ENCODE measurements around the gene MGAT4A. TPM values are rescaled to one million over a fixed set of nuclear protein-coding genes. Genes with fewer than 3 reads are reported as not detected.
A peak's percentile ranks its signal among the peaks of the same experiment; 100 is the strongest.

The MGAT4A gene
- total RNA-seq, 2 experiments from 2014 or later, result 200 to 204 TPM

DNA sequence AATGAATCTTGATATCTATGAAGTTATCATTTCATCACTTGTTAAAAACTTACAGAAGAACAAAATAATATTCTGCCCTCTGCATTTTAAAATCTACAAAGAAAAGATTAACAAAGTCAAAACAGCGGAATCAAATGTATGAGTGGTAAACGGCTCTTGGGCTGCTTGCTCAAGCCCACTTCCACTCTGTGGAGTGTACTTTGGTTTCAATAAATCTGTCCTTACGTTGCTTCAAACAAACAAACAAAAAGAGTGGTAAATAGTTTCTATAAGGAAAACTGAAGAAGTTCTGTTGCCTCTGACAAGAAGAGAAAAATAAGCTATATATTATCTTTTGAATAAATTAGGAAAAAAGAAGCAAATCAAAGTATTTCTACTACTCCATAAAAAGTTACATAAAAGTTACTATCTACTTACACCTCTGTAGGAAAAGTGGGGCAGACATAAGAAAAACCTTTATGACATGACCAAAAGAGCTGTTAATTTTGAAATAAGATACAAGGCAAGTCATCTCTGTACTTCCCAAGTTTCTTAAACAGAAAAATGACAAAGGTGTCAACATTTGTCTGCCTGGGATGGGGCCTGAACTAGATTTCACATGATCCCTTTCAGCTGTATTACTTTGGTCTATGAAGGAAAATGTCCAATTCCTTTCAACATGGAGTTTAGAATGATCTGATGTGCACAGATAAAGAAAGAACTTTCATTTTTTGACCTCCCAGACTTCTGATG is 56.5 kb downstream of the MGAT4A start:
- H3K27ac Mint-ChIP-seq, result peak overlapping the region; percentile 79
- POLR2A ChIA-PET, result interaction anchor here (1.4 to 4.5 kb wide), 4 partner anchors 10 to 25 kb away, joined by 3 to 17 read pairs (median 12); no protein-coding TSS in a partner anchor
- no peak for DNase-seq
- Histone ChIP-seq H3K4me1 (ENCODE audit: insufficient read depth, low read length) (peaks cover 4% of the 10 kb centered on the region), H3K9me3 (ENCODE audit: control insufficient read depth in 1 of 2, insufficient read depth in 1 of 2, low read length in 2 of 2) (no peaks in the 10 kb centered on the region), H3K36me3 (ENCODE audit: insufficient read depth, low read length) (peaks cover 79% of the 10 kb centered on the region), H3K27ac (ENCODE audit: low read depth in 1 of 2, low read length in 2 of 2) (no peak overlapping the region), H3K27me3 (ENCODE audit: control insufficient read depth in 1 of 2, insufficient read depth in 2 of 2, low read length in 2 of 2) (no peaks in the 10 kb centered on the region), H3K4me3 (ENCODE audit: low read length) (no peak overlapping the region)
- H3K9me3 Mint-ChIP-seq, result no peaks in the 10 kb centered on the region
- no peaks in the 10 kb centered on the region for H3K27me3 Mint-ChIP-seq
- ATAC-seq (ENCODE audit: poor library complexity), result no peak
- peaks cover 62% of the 10 kb centered on the region for H3K4me1 Mint-ChIP-seq (ENCODE audit: low read depth)
- TF ChIP-seq, protein P1, sequence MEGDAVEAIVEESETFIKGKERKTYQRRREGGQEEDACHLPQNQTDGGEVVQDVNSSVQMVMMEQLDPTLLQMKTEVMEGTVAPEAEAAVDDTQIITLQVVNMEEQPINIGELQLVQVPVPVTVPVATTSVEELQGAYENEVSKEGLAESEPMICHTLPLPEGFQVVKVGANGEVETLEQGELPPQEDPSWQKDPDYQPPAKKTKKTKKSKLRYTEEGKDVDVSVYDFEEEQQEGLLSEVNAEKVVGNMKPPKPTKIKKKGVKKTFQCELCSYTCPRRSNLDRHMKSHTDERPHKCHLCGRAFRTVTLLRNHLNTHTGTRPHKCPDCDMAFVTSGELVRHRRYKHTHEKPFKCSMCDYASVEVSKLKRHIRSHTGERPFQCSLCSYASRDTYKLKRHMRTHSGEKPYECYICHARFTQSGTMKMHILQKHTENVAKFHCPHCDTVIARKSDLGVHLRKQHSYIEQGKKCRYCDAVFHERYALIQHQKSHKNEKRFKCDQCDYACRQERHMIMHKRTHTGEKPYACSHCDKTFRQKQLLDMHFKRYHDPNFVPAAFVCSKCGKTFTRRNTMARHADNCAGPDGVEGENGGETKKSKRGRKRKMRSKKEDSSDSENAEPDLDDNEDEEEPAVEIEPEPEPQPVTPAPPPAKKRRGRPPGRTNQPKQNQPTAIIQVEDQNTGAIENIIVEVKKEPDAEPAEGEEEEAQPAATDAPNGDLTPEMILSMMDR (IDR thresholded peaks at IDR 0.05), result no peak
- peaks cover 93% of the 10 kb centered on the region for H3K36me3 Mint-ChIP-seq (ENCODE audit: low read depth)
- H3K4me3 Mint-ChIP-seq, result no peak overlapping the region
- CTCF ChIA-PET, result interaction anchor here (0.6 to 5.3 kb wide), 9 partner anchors 10 to 78 kb away, joined by 3 to 16 read pairs (median 3); no protein-coding TSS in a partner anchor
- intact Hi-C loops (cut with DNase I, micrococcal nuclease), result loop anchor here in 1 of 2 experiments (5.0 kb wide), 1 partner anchor 38 kb away; no protein-coding TSS in a partner anchor

DNA sequence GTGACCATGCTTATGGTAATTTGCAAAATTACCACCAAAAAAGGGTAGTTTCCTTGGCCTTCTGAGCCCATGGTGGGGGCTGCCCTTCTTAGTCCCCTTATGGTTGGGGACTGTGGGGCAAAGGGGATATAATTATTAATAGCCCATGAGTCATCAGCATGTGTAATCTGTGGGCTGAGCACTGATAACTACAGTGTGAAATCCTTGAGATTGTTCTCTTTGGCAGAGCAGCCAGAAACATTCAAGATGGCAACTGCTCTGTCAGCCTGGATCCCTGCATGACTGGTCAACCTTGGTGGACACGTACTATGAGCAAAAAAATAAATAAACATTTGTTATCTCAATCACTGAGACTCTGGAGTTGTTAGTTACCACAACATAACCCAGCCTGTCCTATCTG is 61.3 kb downstream of the MGAT4A start:
- POLR2A ChIA-PET, result no interaction called here
- H3K9me3 Mint-ChIP-seq, result peaks cover 4% of the 10 kb centered on the region
- H3K4me1 ChIP-seq (ENCODE audit: insufficient read depth, low read length), result peaks cover 22% of the 10 kb centered on the region
- peaks cover 64% of the 10 kb centered on the region for H3K4me1 Mint-ChIP-seq (ENCODE audit: low read depth)
- H3K27ac ChIP-seq (ENCODE audit: low read depth in 1 of 2, low read length in 2 of 2), result no peak overlapping the region
- ATAC-seq (ENCODE audit: poor library complexity) (no peak), DNase-seq (no peak)
- H3K36me3 ChIP-seq (ENCODE audit: insufficient read depth, low read length), result peaks cover 82% of the 10 kb centered on the region
- H3K9me3 ChIP-seq (ENCODE audit: control insufficient read depth in 1 of 2, insufficient read depth in 1 of 2, low read length in 2 of 2), result peaks cover 0 to 11% of the 10 kb centered on the region in 2 experiments
- no peaks in the 10 kb centered on the region for H3K27me3 Mint-ChIP-seq
- intact Hi-C loops (cut with DNase I, micrococcal nuclease), result loop anchor here in 1 of 2 experiments (5.0 kb wide), 1 partner anchor 43 kb away; no protein-coding TSS in a partner anchor
- TF ChIP-seq, protein P1 (IDR thresholded peaks at IDR 0.05), result no peak
- H3K4me3 Mint-ChIP-seq, result no peak overlapping the region
- H3K36me3 Mint-ChIP-seq (ENCODE audit: low read depth), result peaks cover 94% of the 10 kb centered on the region
- no peaks in the 10 kb centered on the region for H3K27me3 ChIP-seq (ENCODE audit: control insufficient read depth in 1 of 2, insufficient read depth in 2 of 2, low read length in 2 of 2)
- H3K4me3 ChIP-seq (ENCODE audit: low read length), result no peak overlapping the region
- peak overlapping the region; percentile 92 for H3K27ac Mint-ChIP-seq
- CTCF ChIA-PET, result interaction anchor here (1.1 kb wide), 1 partner anchor 22 kb away, joined by 3 read pairs; no protein-coding TSS in a partner anchor

DNA sequence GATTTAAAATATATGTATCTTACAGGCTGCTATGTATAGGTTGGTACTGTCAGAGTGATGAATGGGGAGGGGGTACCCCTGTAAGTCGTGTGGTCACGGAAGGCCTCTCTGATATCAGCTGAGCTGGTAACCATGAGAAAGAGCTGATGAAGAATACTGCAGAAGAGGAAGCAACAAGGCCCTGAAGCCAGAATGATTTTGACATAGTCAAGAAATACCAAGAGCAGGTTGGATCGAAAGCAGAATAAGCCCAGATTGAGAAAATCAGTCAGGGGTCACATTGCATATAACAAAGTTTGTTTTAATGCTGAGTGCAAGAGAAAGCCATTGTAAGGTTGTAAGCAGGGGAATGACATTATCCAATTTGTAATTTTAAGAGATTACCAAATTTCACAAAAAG is 65.3 kb downstream of the MGAT4A start:
- no peak for ATAC-seq (ENCODE audit: poor library complexity)
- intact Hi-C loops (cut with DNase I, micrococcal nuclease), result loop anchor here in 1 of 2 experiments (2.0 kb wide), 1 partner anchor 17 kb away; no protein-coding TSS in a partner anchor
- peak overlapping the region; percentile 8 for H3K4me3 Mint-ChIP-seq
- POLR2A ChIA-PET, result interaction anchor here (1.0 kb wide), 1 partner anchor 75 kb away, joined by 3 read pairs; no protein-coding TSS in a partner anchor
- H3K9me3 Mint-ChIP-seq, result peaks cover 4% of the 10 kb centered on the region
- no peak for DNase-seq
- CTCF ChIA-PET, result no interaction called here
- no peaks in the 10 kb centered on the region for H3K27me3 ChIP-seq (ENCODE audit: control insufficient read depth in 1 of 2, insufficient read depth in 2 of 2, low read length in 2 of 2)
- TF ChIP-seq, protein P1 (IDR thresholded peaks at IDR 0.05), result no peak
- H3K4me3 ChIP-seq (ENCODE audit: low read length), result no peak overlapping the region
- peak overlapping the region; percentile 1 to 19 for H3K27ac ChIP-seq (ENCODE audit: low read depth in 1 of 2, low read length in 2 of 2)
- peaks cover 81% of the 10 kb centered on the region for H3K36me3 Mint-ChIP-seq (ENCODE audit: low read depth)
- H3K4me1 Mint-ChIP-seq (ENCODE audit: low read depth), result peaks cover 68% of the 10 kb centered on the region
- H3K27me3 Mint-ChIP-seq, result no peaks in the 10 kb centered on the region
- peaks cover 0 to 11% of the 10 kb centered on the region in 2 experiments for H3K9me3 ChIP-seq (ENCODE audit: control insufficient read depth in 1 of 2, insufficient read depth in 1 of 2, low read length in 2 of 2)
- peaks cover 37% of the 10 kb centered on the region for H3K4me1 ChIP-seq (ENCODE audit: insufficient read depth, low read length)
- H3K36me3 ChIP-seq (ENCODE audit: insufficient read depth, low read length), result peaks cover 43% of the 10 kb centered on the region
- H3K27ac Mint-ChIP-seq, result peak overlapping the region; percentile 92
